Testis (tissue), 2 donors: Measurements from ENCODE around the gene SLN.

ENCODE experiments used
- POLR2A ChIP-seq: fragments of 450-650 bp; IDR thresholded peaks from one replicate; pipeline ENCODE4 v1.6.1; 2017; ENCODE audit warnings: antibody characterized with exemption, mild to moderate bottlenecking, moderate library complexity
- TF ChIP-seq, protein P1 (sequence below), 3 experiments: fragments of 450-650 bp in 2 of 3; fragments of 200-600 bp in 1 of 3; sonication (generic) in 1 of 3; IDR thresholded peaks; one replicate each; pipeline ENCODE4 v1.5.1; 2016 to 2019; ENCODE audit warnings: antibody characterized with exemption in 3 of 3, mild to moderate bottlenecking in 2 of 3, moderate library complexity in 1 of 3

DNA sequence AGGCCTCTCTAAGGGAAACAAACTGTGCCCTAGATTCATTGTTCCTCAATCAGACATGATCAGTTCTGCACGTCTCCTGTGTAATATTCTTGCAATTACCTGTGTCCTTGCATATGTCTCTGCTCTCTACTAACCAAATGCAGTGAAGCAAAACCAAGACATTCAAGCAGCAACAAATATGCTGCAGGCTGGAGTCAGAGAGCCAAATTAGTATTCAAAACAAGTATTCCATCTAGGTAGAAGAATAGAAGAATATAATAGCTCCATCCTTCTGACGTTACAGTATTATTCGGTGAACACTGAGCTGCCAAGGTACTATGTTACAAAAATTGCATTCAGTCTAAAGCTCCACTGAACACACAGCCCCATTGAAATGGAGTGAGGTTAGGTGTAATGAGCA, 51.8 kb downstream of the SLN start:
- TF ChIP-seq, protein P1, sequence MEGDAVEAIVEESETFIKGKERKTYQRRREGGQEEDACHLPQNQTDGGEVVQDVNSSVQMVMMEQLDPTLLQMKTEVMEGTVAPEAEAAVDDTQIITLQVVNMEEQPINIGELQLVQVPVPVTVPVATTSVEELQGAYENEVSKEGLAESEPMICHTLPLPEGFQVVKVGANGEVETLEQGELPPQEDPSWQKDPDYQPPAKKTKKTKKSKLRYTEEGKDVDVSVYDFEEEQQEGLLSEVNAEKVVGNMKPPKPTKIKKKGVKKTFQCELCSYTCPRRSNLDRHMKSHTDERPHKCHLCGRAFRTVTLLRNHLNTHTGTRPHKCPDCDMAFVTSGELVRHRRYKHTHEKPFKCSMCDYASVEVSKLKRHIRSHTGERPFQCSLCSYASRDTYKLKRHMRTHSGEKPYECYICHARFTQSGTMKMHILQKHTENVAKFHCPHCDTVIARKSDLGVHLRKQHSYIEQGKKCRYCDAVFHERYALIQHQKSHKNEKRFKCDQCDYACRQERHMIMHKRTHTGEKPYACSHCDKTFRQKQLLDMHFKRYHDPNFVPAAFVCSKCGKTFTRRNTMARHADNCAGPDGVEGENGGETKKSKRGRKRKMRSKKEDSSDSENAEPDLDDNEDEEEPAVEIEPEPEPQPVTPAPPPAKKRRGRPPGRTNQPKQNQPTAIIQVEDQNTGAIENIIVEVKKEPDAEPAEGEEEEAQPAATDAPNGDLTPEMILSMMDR (IDR thresholded peaks at IDR 0.05) = no peak
- no peak for TF ChIP-seq POLR2A
